ENCODE data around the gene USP46. TPM values are rescaled to one million over a fixed set of nuclear protein-coding genes. Genes with fewer than 3 reads are reported as not detected.

The USP46 gene
- total and polyA plus RNA-seq, 3 donors from 2014 or later: 22.9 to 33.9 (median 26.4) TPM

DNA sequence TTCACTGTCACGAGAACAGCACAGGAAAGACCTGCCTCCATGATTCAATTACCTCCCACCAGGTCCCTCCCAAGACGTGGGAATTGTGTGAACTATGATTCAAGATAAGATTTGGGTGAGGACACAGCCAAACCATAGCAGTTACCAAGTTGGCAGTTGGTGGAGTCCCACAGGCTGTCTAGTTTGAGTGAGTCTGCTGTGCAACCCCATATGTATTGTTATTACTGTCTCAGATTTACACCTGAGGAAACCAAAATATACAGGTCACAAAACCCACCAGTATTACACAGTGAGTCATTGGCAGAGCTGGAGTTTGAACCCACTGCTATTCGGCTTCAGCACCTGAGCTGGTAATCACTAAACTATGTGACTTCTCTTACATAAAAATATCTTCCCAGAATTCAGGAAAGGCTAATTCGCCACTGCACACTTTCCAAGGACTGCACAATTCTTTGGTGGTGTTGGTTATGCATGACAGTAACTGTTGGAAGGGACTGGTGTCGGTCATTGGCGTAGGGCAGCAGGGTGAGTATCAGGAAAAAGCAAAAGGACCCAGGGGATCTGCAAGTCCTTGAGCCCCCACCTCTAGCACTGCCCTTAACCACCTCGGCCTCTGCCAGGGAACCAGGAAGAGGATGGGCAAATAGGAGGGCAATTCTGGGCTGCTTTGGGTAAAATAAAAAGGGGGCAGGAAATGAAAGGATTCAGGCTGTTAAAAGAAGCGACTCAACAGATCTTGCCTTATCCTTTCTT is 110.1 kb downstream of the USP46 start:
- H3K27me3 ChIP-seq: no peaks in the 10 kb centered on the region
- H3K4me1 ChIP-seq: peaks cover 25% of the 10 kb centered on the region
- no peaks in the 10 kb centered on the region for H3K9me3 ChIP-seq
- 81 to 83% methylated on average over 8 of the region's 8 CpGs for WGBS, 2 donors
- no peaks in the 10 kb centered on the region for H3K36me3 ChIP-seq (ENCODE audit: low read depth, missing control alignments)
- TF ChIP-seq POLR2A (IDR thresholded peaks at IDR 0.05): no peak
- TF ChIP-seq, protein P1, sequence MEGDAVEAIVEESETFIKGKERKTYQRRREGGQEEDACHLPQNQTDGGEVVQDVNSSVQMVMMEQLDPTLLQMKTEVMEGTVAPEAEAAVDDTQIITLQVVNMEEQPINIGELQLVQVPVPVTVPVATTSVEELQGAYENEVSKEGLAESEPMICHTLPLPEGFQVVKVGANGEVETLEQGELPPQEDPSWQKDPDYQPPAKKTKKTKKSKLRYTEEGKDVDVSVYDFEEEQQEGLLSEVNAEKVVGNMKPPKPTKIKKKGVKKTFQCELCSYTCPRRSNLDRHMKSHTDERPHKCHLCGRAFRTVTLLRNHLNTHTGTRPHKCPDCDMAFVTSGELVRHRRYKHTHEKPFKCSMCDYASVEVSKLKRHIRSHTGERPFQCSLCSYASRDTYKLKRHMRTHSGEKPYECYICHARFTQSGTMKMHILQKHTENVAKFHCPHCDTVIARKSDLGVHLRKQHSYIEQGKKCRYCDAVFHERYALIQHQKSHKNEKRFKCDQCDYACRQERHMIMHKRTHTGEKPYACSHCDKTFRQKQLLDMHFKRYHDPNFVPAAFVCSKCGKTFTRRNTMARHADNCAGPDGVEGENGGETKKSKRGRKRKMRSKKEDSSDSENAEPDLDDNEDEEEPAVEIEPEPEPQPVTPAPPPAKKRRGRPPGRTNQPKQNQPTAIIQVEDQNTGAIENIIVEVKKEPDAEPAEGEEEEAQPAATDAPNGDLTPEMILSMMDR (IDR thresholded peaks at IDR 0.05): no peak
- no peak for DNase-seq
- no peak overlapping the region for H3K4me3 ChIP-seq
- intact Hi-C loops (cut with DNase I; ENCODE audit: low total_unique reads): no loop called here
- H3K27ac ChIP-seq: no peak overlapping the region

DNA sequence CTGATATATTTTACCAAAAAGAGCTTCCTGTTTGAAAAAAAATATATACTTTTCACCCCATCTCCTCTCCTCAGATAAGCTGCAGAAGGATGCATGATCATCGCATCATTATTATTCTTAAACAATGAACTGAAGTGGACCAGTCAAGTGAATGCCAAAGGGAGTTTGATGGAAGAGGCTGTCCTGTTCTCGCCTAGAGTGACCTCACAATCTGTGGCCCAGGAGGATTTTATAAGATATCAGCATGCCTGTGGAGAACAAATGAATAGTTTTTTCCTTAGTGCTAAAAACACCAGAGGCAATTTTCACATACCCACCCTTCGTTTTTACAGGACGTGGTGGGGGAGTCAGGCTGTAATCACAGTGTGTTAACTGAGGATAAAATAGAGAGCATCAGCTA is 112.7 kb downstream of the USP46 start:
- H3K36me3 ChIP-seq (ENCODE audit: low read depth, missing control alignments): no peaks in the 10 kb centered on the region
- H3K27ac ChIP-seq: peak overlapping the region in 1 of 2 donors; percentile 54
- no peaks in the 10 kb centered on the region for H3K9me3 ChIP-seq
- no peaks in the 10 kb centered on the region for H3K27me3 ChIP-seq
- WGBS, 2 donors: 30 to 34% methylated on average over 4 of the region's 4 CpGs
- intact Hi-C loops (cut with DNase I; ENCODE audit: low total_unique reads): no loop called here
- no peak for TF ChIP-seq POLR2A (IDR thresholded peaks at IDR 0.05)
- TF ChIP-seq, protein P1 (IDR thresholded peaks at IDR 0.05): no peak
- H3K4me1 ChIP-seq: peaks cover 15% of the 10 kb centered on the region
- H3K4me3 ChIP-seq: no peak overlapping the region
- DNase-seq: peak; percentile 36

DNA sequence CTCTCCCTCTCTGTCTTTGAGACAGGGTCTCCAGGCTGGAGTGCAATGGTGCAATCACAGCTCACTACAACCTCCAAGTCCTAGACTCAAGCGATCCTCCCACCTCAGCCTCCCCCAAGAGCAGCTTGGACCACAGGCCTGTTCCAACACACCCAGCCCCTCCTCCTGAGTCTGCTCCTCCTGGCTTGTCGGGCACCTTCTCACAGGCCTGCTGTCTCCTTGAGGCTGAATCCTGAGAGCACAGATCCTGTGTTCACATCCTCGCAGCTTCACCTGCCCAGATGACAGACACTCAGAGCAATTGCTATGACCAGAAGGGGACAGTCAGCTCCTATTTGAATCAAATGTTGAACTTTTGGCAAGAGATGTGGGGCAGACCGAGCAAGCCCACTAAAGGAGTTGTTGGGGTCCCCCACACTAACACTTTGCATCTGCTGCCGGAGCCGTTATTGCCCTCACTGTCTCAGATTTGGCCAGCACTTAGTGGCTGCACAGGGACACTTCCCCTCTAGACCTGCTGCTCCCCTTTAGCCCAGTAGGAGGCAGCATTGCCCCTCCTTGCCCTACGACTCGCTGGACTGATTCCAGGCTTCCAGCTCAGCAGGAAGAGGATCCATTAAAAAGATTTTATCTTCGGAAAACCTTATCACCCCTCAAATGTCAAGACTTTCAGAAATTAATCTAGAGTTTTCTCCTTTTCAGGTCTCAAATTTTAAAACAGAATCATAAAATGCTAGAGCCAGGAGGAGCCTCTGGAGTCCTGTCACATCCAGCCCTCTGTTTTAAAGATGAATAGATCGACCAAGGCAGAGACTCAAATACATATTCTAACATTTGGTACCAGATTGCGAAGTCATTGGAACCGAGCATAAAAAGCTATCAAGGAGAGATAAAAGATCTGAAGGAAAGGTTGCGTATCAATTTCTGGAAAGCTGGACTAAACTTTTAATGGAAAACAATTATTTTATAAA is 113.7 kb downstream of the USP46 start:
- Histone ChIP-seq H3K4me3 (no peak overlapping the region), H3K9me3 (no peaks in the 10 kb centered on the region), H3K36me3 (ENCODE audit: low read depth, missing control alignments) (no peaks in the 10 kb centered on the region), H3K4me1 (peaks cover 15% of the 10 kb centered on the region), H3K27ac (no peak overlapping the region), H3K27me3 (no peaks in the 10 kb centered on the region)
- intact Hi-C loops (cut with DNase I; ENCODE audit: low total_unique reads): no loop called here
- peak; percentile 86 for DNase-seq
- WGBS, 2 donors: 34 to 45% methylated on average over 13 of the region's 13 CpGs
- TF ChIP-seq POLR2A (IDR thresholded peaks at IDR 0.05): no peak
- TF ChIP-seq, protein P1 (IDR thresholded peaks at IDR 0.05): peak; percentile 67 to 89 (median 82)

Other genes with a start within 250 kb of the USP46 start
- 1 to 10 TPM; 2.4 to 3.5 TPM for gene ERVMER34-1, start 92.1 kb upstream of the USP46 start, total RNA-seq
- gene ERVMER34-1, start 92.1 kb upstream of the USP46 start, polyA plus RNA-seq (ENCODE audit: insufficient read depth, low read depth, low replicate concordance): 2.0 TPM
- 10 to 100 TPM; 16.7 to 25.5 TPM for gene RASL11B, start 203.0 kb upstream of the USP46 start, total RNA-seq
- 15.3 TPM for gene RASL11B, start 203.0 kb upstream of the USP46 start, polyA plus RNA-seq (ENCODE audit: insufficient read depth, low read depth, low replicate concordance)